Thymus (tissue), 11 donors: ENCODE results near the gene KHSRP. TPM values are rescaled to one million over a fixed set of nuclear protein-coding genes. Genes with fewer than 3 reads are reported as not detected.
A peak's percentile ranks its signal among the peaks of the same experiment; 100 is the strongest.

ENCODE experiments used
- DNase-seq, 9 donors: peaks; one replicate each; pipeline ENCODE4 v3.0.0-alpha.2; 2013; ENCODE audit warnings: low spot score in 9 of 9, low read depth in 6 of 9, missing footprints in 1 of 9
- H3K27ac ChIP-seq, 2 donors: one replicate each; pipeline ENCODE4 v1.5.1; 2013; ENCODE audit warnings: control low read depth in 1 of 2, low read depth in 1 of 2, low read length in 1 of 2, mild to moderate bottlenecking in 1 of 2, moderate library complexity in 1 of 2
- H3K27me3 ChIP-seq, 2 donors: one replicate each; pipeline ENCODE4 v1.5.1; 2013; ENCODE audit warnings: low read length in 1 of 2; ENCODE audit not compliant: control insufficient read depth in 2 of 2, insufficient read depth in 1 of 2
- H3K36me3 ChIP-seq, 2 donors: one replicate each; pipeline ENCODE4 v1.5.1; 2013; ENCODE audit warnings: low read length in 1 of 2, mild to moderate bottlenecking in 1 of 2, moderate library complexity in 1 of 2; ENCODE audit not compliant: control insufficient read depth in 2 of 2, insufficient read depth in 2 of 2
- H3K4me1 ChIP-seq, 2 donors: one replicate each; pipeline ENCODE4 v1.5.1; 2013; ENCODE audit warnings: low read length in 2 of 2; ENCODE audit not compliant: control insufficient read depth in 2 of 2, insufficient read depth in 2 of 2
- H3K4me3 ChIP-seq, 2 donors: one replicate each; pipeline ENCODE4 v1.5.1; 2013; ENCODE audit warnings: low read length in 2 of 2, control low read depth in 1 of 2, mild to moderate bottlenecking in 1 of 2
- H3K9me3 ChIP-seq, 2 donors: one replicate each; pipeline ENCODE4 v1.5.1; 2013; ENCODE audit warnings: low read length in 1 of 2, mild to moderate bottlenecking in 1 of 2; ENCODE audit not compliant: control insufficient read depth in 2 of 2, insufficient read depth in 1 of 2
- WGBS: extraction: QIAGEN DNeasy Blood & Tissue Kit; methylation state at CpG from one replicate; pipeline ENCODE4 v1.1.7; 2013; 5-methylcytosine and 5-hydroxymethylcytosine counted together
- polyA plus RNA-seq: library from polyadenylated mRNA; stranded (reverse); fragments of 200-250 nt; gene quantifications from one replicate; pipeline ENCODE4 v1.2.3, GENCODE V29; 2013
- total RNA-seq: library from RNA; stranded (reverse); fragments of 120-200 nt; gene quantifications from one replicate; pipeline ENCODE4 v1.2.4, GENCODE V29; 2013
- donor health status: healthy.

Gene KHSRP
- total and polyA plus RNA-seq, 2 donors, result 49.9 to 93.1 TPM

DNA sequence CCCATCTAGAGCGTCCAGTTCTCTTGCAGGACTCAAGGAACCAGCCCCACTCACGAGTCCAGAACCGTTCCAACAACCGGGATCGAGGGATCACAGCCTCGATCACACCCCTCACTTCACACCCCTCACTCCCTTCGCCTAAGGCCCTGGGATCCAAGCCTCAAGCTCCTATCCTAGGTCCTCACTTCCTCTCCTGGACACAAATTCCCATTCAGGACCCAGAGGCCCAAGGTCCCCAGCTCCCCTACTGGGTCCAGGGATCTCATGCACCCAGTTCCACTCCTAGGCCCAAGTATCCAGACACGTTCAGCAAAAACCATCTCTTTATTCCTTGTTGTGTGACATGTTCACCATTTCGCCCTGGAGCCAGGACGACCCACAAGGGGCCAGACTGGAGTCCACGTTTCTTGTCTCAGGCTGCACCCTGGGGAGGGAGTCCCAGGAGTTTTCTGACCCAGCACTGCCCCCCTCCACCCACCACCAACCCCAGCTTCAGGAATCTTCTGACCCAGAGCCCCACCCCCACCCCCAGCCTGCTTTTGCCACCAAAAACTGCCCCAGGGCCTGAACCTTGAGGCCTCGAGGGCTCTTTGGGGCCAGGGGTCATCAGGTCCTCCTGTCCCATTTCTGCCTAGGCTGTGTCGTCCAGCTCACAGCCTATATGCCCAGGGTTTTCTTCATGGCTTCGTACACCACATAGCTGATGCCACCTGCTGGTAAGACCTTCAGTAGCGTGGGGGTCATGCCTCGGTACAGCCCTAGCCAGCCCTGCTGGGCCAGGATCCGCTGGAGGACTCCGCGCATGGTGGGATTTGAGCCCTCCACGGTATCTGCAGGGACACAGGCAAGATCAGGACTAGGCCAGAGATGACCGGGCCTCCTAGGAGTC, 1.4 kb upstream of the KHSRP start:
- Histone ChIP-seq H3K27me3 (peaks cover 0 to 13% of the 10 kb centered on the region in 2 donors), H3K36me3 (peaks cover 12 to 18% of the 10 kb centered on the region in 2 donors), H3K4me1 (peaks cover 14 to 30% of the 10 kb centered on the region in 2 donors), H3K27ac (peak overlapping the region; percentile 83 to 90), H3K4me3 (peak overlapping the region; percentile 40 to 42), H3K9me3 (peaks cover 0 to 18% of the 10 kb centered on the region in 2 donors)
- 97% methylated on average over 21 of the region's 21 CpGs for WGBS
- DNase-seq, result peak in 2 of 9 donors; percentile 21 to 30

DNA sequence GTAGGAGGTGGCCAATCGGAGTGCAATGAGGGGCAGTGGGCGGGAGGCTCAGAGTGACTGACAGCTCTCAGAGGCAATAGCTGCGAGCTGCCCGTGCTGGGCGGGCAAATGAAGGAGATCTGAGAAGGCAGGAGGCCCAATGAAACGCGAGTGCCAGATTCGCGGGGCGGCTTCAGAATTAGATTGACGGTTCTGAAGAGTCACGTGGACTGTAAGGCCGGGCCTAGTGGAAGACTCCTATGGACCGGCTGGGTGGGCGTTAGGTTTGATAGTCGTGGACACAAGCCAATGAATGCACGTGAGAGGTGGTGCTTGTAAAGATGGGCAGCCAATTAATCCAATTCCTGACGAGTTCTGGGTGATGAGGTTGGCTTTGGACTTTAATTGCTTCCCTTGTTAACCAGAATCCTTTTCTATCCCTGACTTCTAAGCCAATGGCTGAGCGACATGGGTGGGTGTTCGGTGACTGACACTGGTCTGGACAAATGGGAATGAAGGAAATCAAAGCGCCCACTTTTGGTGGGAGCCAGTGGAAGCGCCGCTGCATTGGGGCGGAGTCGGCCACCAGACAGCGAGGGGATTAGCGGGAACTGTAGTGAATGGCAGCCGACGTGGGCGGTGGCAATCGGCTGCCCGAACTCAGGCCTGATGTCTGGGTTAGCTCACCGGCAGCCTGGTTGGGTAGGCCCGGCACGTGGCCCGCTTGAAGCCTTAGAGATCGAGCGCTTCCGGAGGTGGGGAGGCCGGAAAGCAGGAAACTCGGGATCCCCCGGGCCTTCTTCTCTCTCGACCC, 524 bp upstream of the KHSRP start:
- 5% methylated on average over 43 of the region's 43 CpGs for WGBS
- DNase-seq, result peak; percentile 99 to 100 (median 99)
- Histone ChIP-seq H3K27ac (peak overlapping the region; percentile 83 to 90), H3K9me3 (peaks cover 0 to 18% of the 10 kb centered on the region in 2 donors), H3K4me1 (peaks cover 14 to 30% of the 10 kb centered on the region in 2 donors), H3K27me3 (peaks cover 0 to 10% of the 10 kb centered on the region in 2 donors), H3K4me3 (peak overlapping the region; percentile 42 to 83), H3K36me3 (peaks cover 21 to 27% of the 10 kb centered on the region in 2 donors)

GRCh38 chr19:6423499-6424194, 964 bp downstream of the KHSRP start:
- DNase-seq, result peak in 2 of 9 donors; percentile 18 to 39
- Histone ChIP-seq H3K27ac (peak overlapping the region; percentile 36 to 56), H3K4me3 (peak overlapping the region; percentile 83), H3K4me1 (peaks cover 14 to 30% of the 10 kb centered on the region in 2 donors), H3K27me3 (no peaks in the 10 kb centered on the region), H3K9me3 (peaks cover 0 to 13% of the 10 kb centered on the region in 2 donors), H3K36me3 (peaks cover 35 to 42% of the 10 kb centered on the region in 2 donors)
- under 1% methylated on average over 20 of the region's 20 CpGs for WGBS

DNA sequence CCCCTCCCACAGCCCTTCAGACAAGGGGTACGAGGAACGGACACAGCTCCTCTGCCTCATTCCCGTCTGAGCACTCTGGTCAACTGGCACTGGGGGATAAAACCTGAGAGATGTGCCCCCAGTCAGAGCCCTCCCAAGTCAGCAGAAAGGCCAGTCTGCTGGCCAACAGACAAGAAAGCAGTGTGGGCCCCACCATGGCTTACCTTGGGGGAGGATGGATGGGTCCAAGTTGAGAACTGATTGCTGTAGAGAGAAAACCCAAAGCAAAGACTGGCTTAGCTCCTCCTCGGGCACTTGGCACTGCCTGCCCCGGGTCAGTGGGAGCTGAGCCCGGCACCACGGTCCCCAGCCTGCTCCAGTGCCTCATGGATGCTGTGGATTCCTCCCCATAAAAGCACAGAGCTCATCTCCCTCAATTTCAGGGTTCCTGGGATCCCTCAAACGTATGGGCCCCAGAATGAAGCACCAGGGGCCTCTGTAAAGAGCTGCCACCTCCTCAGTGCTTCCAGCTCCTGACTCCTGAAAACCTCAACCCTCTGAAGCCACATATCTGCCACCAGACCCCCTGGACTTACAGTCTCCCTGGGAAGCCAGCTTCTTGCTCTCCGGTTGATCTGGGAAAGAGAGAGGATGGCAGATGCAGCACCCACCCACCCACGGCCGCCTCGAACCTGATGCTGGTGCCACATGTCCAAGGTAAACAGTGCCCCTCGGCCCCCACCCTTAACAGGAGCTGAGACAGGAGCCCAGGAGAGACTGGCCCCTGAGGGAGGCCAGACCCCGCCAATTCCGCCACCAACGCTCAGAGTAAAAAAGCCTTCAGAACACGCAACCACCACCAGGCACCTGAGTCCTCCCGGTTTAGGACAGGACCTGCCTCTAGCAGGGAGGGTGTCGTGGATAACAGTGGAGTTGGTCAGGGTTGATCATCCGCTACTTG, 3.3 kb downstream of the KHSRP start:
- Histone ChIP-seq H3K9me3 (peaks cover 0 to 10% of the 10 kb centered on the region in 2 donors), H3K4me3 (no peak overlapping the region), H3K4me1 (peaks cover 14 to 30% of the 10 kb centered on the region in 2 donors), H3K27me3 (no peaks in the 10 kb centered on the region), H3K27ac (no peak overlapping the region), H3K36me3 (peaks cover 58 to 65% of the 10 kb centered on the region in 2 donors)
- 95% methylated on average over 20 of the region's 20 CpGs for WGBS
- DNase-seq, result no peak

DNA sequence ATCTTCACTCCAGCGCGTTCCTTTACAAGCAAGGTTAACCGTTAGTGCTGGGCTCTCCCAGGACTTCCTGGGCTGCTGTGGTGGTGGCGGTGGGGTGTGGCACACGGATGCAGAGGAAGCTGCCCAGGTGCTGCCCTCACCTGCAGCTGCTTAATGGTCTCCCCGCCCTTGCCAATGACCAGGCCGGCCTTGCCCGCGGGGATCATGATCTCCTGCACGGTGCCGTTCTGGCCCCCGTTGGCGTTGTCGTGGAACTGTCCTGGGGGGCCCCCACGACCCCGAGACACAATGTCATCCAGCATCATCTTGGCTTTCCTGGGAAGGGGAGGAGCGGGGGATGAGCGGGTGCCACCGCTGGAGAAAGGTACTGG, 6.1 kb downstream of the KHSRP start:
- no peak overlapping the region for H3K27ac ChIP-seq
- H3K9me3 ChIP-seq, result peaks cover 0 to 4% of the 10 kb centered on the region in 2 donors
- no peak overlapping the region for H3K4me3 ChIP-seq
- no peaks in the 10 kb centered on the region for H3K27me3 ChIP-seq
- no peak for DNase-seq
- 98% methylated on average over 19 of the region's 19 CpGs for WGBS
- H3K36me3 ChIP-seq, result peaks cover 83 to 90% of the 10 kb centered on the region in 2 donors
- H3K4me1 ChIP-seq, result peaks cover 7 to 18% of the 10 kb centered on the region in 2 donors

GRCh38 chr19:6417713-6418561, 6.7 kb downstream of the KHSRP start:
- peaks cover 83 to 90% of the 10 kb centered on the region in 2 donors for H3K36me3 ChIP-seq
- no peak overlapping the region for H3K27ac ChIP-seq
- DNase-seq, result no peak
- 97% methylated on average over 33 of the region's 33 CpGs for WGBS
- H3K27me3 ChIP-seq, result no peaks in the 10 kb centered on the region
- peaks cover under 1 to 12% of the 10 kb centered on the region in 2 donors for H3K4me1 ChIP-seq
- H3K9me3 ChIP-seq, result peaks cover 0 to 4% of the 10 kb centered on the region in 2 donors
- no peak overlapping the region for H3K4me3 ChIP-seq

GRCh38 chr19:6416658-6417405, 7.8 kb downstream of the KHSRP start:
- no peak for DNase-seq
- no peak overlapping the region for H3K27ac ChIP-seq
- H3K9me3 ChIP-seq, result peaks cover 0 to 4% of the 10 kb centered on the region in 2 donors
- H3K4me3 ChIP-seq, result no peak overlapping the region
- H3K27me3 ChIP-seq, result no peaks in the 10 kb centered on the region
- peaks cover 80 to 85% of the 10 kb centered on the region in 2 donors for H3K36me3 ChIP-seq
- WGBS, result 98% methylated on average over 29 of the region's 29 CpGs
- H3K4me1 ChIP-seq, result peaks cover 0 to 7% of the 10 kb centered on the region in 2 donors
